CD14-positive monocyte (primary cell): ENCODE data around the gene KRT73. TPM values are rescaled to one million over a fixed set of nuclear protein-coding genes. Genes with fewer than 3 reads are reported as not detected.

ENCODE experiments used
- DNase-seq, 3 donors: peaks; one replicate each; pipeline ENCODE4 v3.0.0-alpha.2; 2011 to 2022
- H2AFZ ChIP-seq: 2 replicates; pipeline ENCODE4 v1.6.0; 2012; ENCODE audit warnings: mild to moderate bottlenecking, low read depth, low read length, inconsistent platforms; ENCODE audit not compliant: insufficient read depth, poor library complexity, severe bottlenecking
- H3K27ac ChIP-seq, 2 donors: 1 replicate in 1 of 2; 2 replicates in 1 of 2; pipeline ENCODE4 v1.5.1; 2012 to 2013; ENCODE audit warnings: low read length in 2 of 2, control low read depth in 1 of 2, inconsistent platforms in 1 of 2, low read depth in 1 of 2, mild to moderate bottlenecking in 1 of 2
- H3K27me3 ChIP-seq, 2 donors: one replicate each; pipeline versions ENCODE4 v1.6.0 to v1.6.1; 2011 to 2013; ENCODE audit warnings: low read length in 2 of 2; ENCODE audit not compliant: control insufficient read depth in 2 of 2, insufficient read depth in 2 of 2
- H3K36me3 ChIP-seq, 2 donors: replicated peaks in 1 of 2; 1 replicate in 1 of 2; 2 replicates in 1 of 2; pipeline versions ENCODE4 v1.5.1 to v1.6.1; 2012 to 2013; ENCODE audit warnings: low read length in 2 of 2, control low read depth in 1 of 2, inconsistent platforms in 1 of 2, mild to moderate bottlenecking in 1 of 2; ENCODE audit not compliant: insufficient read depth in 2 of 2, control insufficient read depth in 1 of 2
- H3K4me1 ChIP-seq, 2 donors: 1 replicate in 1 of 2; 2 replicates in 1 of 2; pipeline versions ENCODE4 v1.5.1 to v1.6.1; 2012 to 2013; ENCODE audit warnings: low read length in 2 of 2, control low read depth in 1 of 2, inconsistent platforms in 1 of 2, mild to moderate bottlenecking in 1 of 2, moderate library complexity in 1 of 2; ENCODE audit not compliant: insufficient read depth in 2 of 2, control insufficient read depth in 1 of 2
- H3K4me2 ChIP-seq: replicated peaks from 2 replicates; pipeline ENCODE3; 2012; ENCODE audit warnings: low read length, moderate library complexity, mild to moderate bottlenecking; ENCODE audit not compliant: poor library complexity, severe bottlenecking; ENCODE audit errors: extremely low read depth
- H3K4me3 ChIP-seq, 3 experiments: fragments of 200-600 bp in 1 of 3; sonication (generic) in 1 of 3; replicated peaks in 1 of 3; 1 replicate in 2 of 3; 2 replicates in 1 of 3; pipeline ENCODE4 v1.5.1; 2011 to 2013; ENCODE audit warnings: low read length in 3 of 3, mild to moderate bottlenecking in 3 of 3, control low read depth in 2 of 3, low read depth in 2 of 3, inconsistent platforms in 1 of 3, moderate library complexity in 1 of 3
- H3K79me2 ChIP-seq: 2 replicates; pipeline ENCODE4 v1.6.0; 2012; ENCODE audit warnings: mild to moderate bottlenecking, control low read depth, inconsistent platforms, low read length, moderate library complexity; ENCODE audit not compliant: insufficient read depth
- H3K9ac ChIP-seq: 2 replicates; pipeline ENCODE4 v1.6.0; 2017; ENCODE audit warnings: low read length, mild to moderate bottlenecking; ENCODE audit not compliant: insufficient read depth, poor library complexity, severe bottlenecking
- H3K9me3 ChIP-seq, 2 donors: replicated peaks in 1 of 2; 1 replicate in 1 of 2; 2 replicates in 1 of 2; pipeline versions ENCODE4 v1.5.1 to v1.6.1; 2012 to 2013; ENCODE audit warnings: low read length in 2 of 2, control low read depth in 1 of 2; ENCODE audit not compliant: control insufficient read depth in 1 of 2, insufficient read depth in 1 of 2
- H4K20me1 ChIP-seq: 2 replicates; pipeline ENCODE4 v1.6.0; 2012; ENCODE audit warnings: mild to moderate bottlenecking, low read length, control low read depth, moderate library complexity; ENCODE audit not compliant: insufficient read depth
- H3K27ac Mint-ChIP-seq, 7 donors: one replicate each; pipeline ENCODE4 v1.8.0; 2020; ENCODE audit warnings: mild to moderate bottlenecking in 7 of 7, mixed read lengths in 7 of 7, moderate library complexity in 6 of 7, inconsistent platforms in 2 of 7
- H3K27me3 Mint-ChIP-seq, 3 donors: one replicate each; pipeline ENCODE4 v1.8.0; 2021 to 2022; ENCODE audit warnings: low read depth in 3 of 3, mild to moderate bottlenecking in 3 of 3, mixed read lengths in 3 of 3, moderate library complexity in 3 of 3, inconsistent platforms in 1 of 3
- H3K36me3 Mint-ChIP-seq, 2 donors: one replicate each; pipeline ENCODE4 v1.8.0; 2020; ENCODE audit warnings: mixed read lengths in 2 of 2, inconsistent platforms in 1 of 2, mild to moderate bottlenecking in 1 of 2
- H3K4me1 Mint-ChIP-seq: one replicate; pipeline ENCODE4 v1.8.0; 2020; ENCODE audit warnings: mild to moderate bottlenecking, mixed read lengths
- H3K4me3 Mint-ChIP-seq, 2 donors: one replicate each; pipeline ENCODE4 v1.8.0; 2020; ENCODE audit warnings: mild to moderate bottlenecking in 2 of 2, mixed read lengths in 2 of 2, moderate library complexity in 1 of 2
- H3K9me3 Mint-ChIP-seq, 7 donors: one replicate each; pipeline ENCODE4 v1.8.0; 2020 to 2022; ENCODE audit warnings: mixed read lengths in 7 of 7, mild to moderate bottlenecking in 6 of 7, moderate library complexity in 6 of 7, inconsistent platforms in 2 of 7
- CTCF ChIP-seq: fragments of 200-600 bp; IDR thresholded peaks from one replicate; pipeline ENCODE4 v1.8.0; 2022; ENCODE audit warnings: antibody characterized with exemption, mild to moderate bottlenecking
- WGBS: methylation state at CpG from one replicate; pipeline ENCODE4 v1.1.5; 2013; ENCODE audit warnings: missing lambda C conversion rate; ENCODE audit not compliant: insufficient coverage; 5-methylcytosine and 5-hydroxymethylcytosine counted together
- intact Hi-C, 2 donors: fragments of 100-400 bp; cut with micrococcal nuclease; formaldehyde crosslinking; loops; one replicate each; pipeline versions ENCODE4 v1.15.0 to v1.15.1; 2023
- polyA minus RNA-seq: library from RNA; depleted of rRNA, polyadenylated mRNA; stranded (reverse); fragments of >200 nt; gene quantifications from 2 replicates; pipeline ENCODE4 v1.2.3, GENCODE V29; 2012
- polyA plus RNA-seq, 3 donors: library from polyadenylated mRNA; depleted of rRNA in 1 of 3; unstranded in 2 of 3; stranded (reverse) in 1 of 3; fragments of 300-500 nt in 2 of 3; fragments of >200 nt in 1 of 3; fragmentation: Illumina TruSeq in 2 of 3; gene quantifications; 1 replicate in 2 of 3; 2 replicates in 1 of 3; pipeline ENCODE4 v1.2.3, GENCODE V29; 2012 to 2021
- total RNA-seq, 12 experiments: library from RNA in 1 of 12; stranded (reverse) in 1 of 12; fragments of 120-200 nt in 1 of 12; gene quantifications; one replicate each; pipeline ENCODE4 v1.2.4 and lab custom pipeline; 2013 to 2026; ENCODE audit warnings: mixed read lengths in 6 of 12, inconsistent platforms in 1 of 12

Gene KRT73
- 0.04 TPM for total RNA-seq (2013)
- polyA plus RNA-seq (not detected), polyA minus RNA-seq (not detected in 2 replicates), total RNA-seq (lab: John Stamatoyannopoulos, UW) (0 to 0.69 (median 0) reads per million in 11 experiments)

DNA sequence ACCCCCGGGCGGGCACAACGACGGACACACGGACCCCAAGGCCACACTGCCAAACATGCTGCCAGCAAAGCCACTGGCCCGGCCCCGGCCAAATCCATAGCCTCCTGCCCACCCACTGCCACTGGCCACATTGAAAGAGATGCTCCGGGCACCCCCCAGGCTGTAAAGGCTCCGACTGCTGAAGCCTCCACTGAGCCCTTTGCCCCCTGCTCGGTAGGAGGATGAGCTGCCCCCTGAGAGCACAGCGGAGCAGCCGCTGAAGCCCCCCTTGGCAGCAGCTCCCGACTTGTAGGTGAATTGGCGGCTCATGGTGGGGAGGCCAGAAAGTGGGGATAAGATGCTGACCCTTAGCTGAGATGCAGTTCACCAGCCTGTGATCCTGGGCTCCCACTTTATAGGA lies at the start of gene KRT73:
KRT73 (minus strand) TSS at position 344 of the 400 bp plus-strand sequence; CDS start at position 309, 35 bp downstream.
- no peaks in the 10 kb centered on the region for H3K36me3 Mint-ChIP-seq
- Histone ChIP-seq H3K9me3 (no peaks in the 10 kb centered on the region), H3K27me3 (no peaks in the 10 kb centered on the region), H3K4me3 (no peak within 1 kb of the TSS), H4K20me1 (no peaks in the 10 kb centered on the region), H2AFZ (no peak within 1 kb of the TSS), H3K4me1 (peaks cover 10% of the 10 kb centered on the region in 2 donors), H3K79me2 (no peaks in the 10 kb centered on the region), H3K36me3 (no peaks in the 10 kb centered on the region), H3K4me2 (no peak within 1 kb of the TSS), H3K27ac (no peak within 1 kb of the TSS), H3K9ac (peak within 1 kb of the TSS; percentile 19)
- no peak for DNase-seq
- peaks cover 0 to 3% (median 0%) of the 10 kb centered on the region in 7 donors for H3K9me3 Mint-ChIP-seq
- no peak within 1 kb of the TSS for H3K27ac Mint-ChIP-seq
- no peak within 1 kb of the TSS for H3K4me3 Mint-ChIP-seq
- WGBS, result 97% methylated on average over 12 of the region's 14 CpGs
- intact Hi-C loops, result no loop called here
- H3K27me3 Mint-ChIP-seq, result peaks cover 2 to 4% (median 3%) of the 10 kb centered on the region in 3 donors
- no peak for TF ChIP-seq CTCF
- H3K4me1 Mint-ChIP-seq, result peaks cover 6% of the 10 kb centered on the region

DNA sequence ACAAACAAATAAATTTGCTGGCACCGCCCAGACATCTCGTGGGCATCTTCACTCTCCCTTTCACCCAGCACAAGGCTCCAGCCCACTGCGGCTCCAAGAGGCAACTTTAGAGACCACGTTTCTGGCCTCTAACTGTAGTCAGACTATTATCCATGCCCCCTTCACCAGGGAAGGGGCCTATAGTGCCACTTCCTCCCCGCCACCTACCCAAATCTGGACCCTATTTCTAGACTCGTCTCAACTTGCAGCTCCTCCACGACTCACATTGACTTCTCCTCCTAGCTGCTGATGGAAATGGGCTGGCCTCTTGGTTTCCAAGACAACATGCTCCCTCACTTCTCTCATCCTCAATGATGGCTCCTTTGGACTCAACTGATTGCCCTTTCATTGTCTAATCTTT lies 49.6 kb upstream of the KRT73 start:
- no peak for DNase-seq
- Histone ChIP-seq H3K36me3 (no peaks in the 10 kb centered on the region), H3K27ac (no peak overlapping the region), H3K79me2 (no peaks in the 10 kb centered on the region), H4K20me1 (no peaks in the 10 kb centered on the region), H2AFZ (no peak overlapping the region), H3K27me3 (no peaks in the 10 kb centered on the region), H3K4me1 (no peaks in the 10 kb centered on the region), H3K4me2 (no peak overlapping the region), H3K4me3 (no peak overlapping the region), H3K9me3 (no peaks in the 10 kb centered on the region), H3K9ac (no peak overlapping the region)
- intact Hi-C loops, result no loop called here
- no peaks in the 10 kb centered on the region for H3K4me1 Mint-ChIP-seq
- TF ChIP-seq CTCF, result no peak
- H3K36me3 Mint-ChIP-seq, result no peaks in the 10 kb centered on the region
- 89% methylated on average over 7 of the region's 7 CpGs for WGBS
- no peak overlapping the region for H3K27ac Mint-ChIP-seq
- no peak overlapping the region for H3K4me3 Mint-ChIP-seq
- H3K9me3 Mint-ChIP-seq, result no peaks in the 10 kb centered on the region
- peaks cover 0 to 2% (median 2%) of the 10 kb centered on the region in 3 donors for H3K27me3 Mint-ChIP-seq
